Fibroblast of pulmonary artery (primary cell): ENCODE data around the gene TMPO.

Experiments
- DNase-seq: peaks from one replicate; pipeline ENCODE4 v3.0.0-alpha.2; 2010; ENCODE audit warnings: low read depth
- H3K4me3 ChIP-seq: replicated peaks from 2 replicates; pipeline ENCODE4 v1.5.1; 2011; ENCODE audit warnings: low read depth, mild to moderate bottlenecking, control low read depth, low read length, moderate library complexity
- CTCF ChIP-seq: IDR thresholded peaks from 2 replicates; pipeline ENCODE4 v1.5.1; 2011; ENCODE audit warnings: mild to moderate bottlenecking, control low read depth, low read length, inconsistent platforms; ENCODE audit errors: missing control alignments

The TMPO gene

GRCh38 chr12:98514982-98515286 is 456 bp upstream of the TMPO start:
- DNase-seq: no peak
- peak overlapping the region; percentile 92 for H3K4me3 ChIP-seq
- no peak for TF ChIP-seq CTCF

- TF ChIP-seq CTCF: peak; percentile 69
- peak; percentile 86 for DNase-seq
- H3K4me3 ChIP-seq: peak overlapping the region; percentile 92
These were observed 902 bp downstream of the TMPO start for GRCh38 chr12:98516111-98516873.

GRCh38 chr12:98519257-98519907 is 4.0 kb downstream of the TMPO start:
- no peak for TF ChIP-seq CTCF
- H3K4me3 ChIP-seq: no peak overlapping the region
- DNase-seq: no peak

GRCh38 chr12:98530068-98530467 is 14.7 kb downstream of the TMPO start:
- TF ChIP-seq CTCF: no peak
- no peak for DNase-seq
- no peak overlapping the region for H3K4me3 ChIP-seq

- DNase-seq: peak; percentile 77
- peak; percentile 65 for TF ChIP-seq CTCF
- H3K4me3 ChIP-seq: no peak overlapping the region
These were observed 17.4 kb downstream of the TMPO start for GRCh38 chr12:98532687-98533304.

GRCh38 chr12:98533723-98534251 is 18.4 kb downstream of the TMPO start:
- DNase-seq: peak; percentile 44
- TF ChIP-seq CTCF: no peak
- no peak overlapping the region for H3K4me3 ChIP-seq
